Neural cell (in vitro differentiated cells): ENCODE measurements around the gene PODNL1. TPM values are rescaled to one million over a fixed set of nuclear protein-coding genes. Genes with fewer than 3 reads are reported as not detected.

Experiments
- H2AFZ ChIP-seq: fragments of 200-600, 300-800 bp; sonication (generic), shearing (Covaris generic); 2 replicates; pipeline ENCODE4 v1.6.0; 2014; ENCODE audit warnings: low read depth, mild to moderate bottlenecking, antibody characterized with exemption, low read length, moderate library complexity
- H3F3A ChIP-seq: fragments of 200-600 bp; shearing (Covaris generic); 2 replicates; pipeline ENCODE4 v1.6.1; 2016; ENCODE audit warnings: mild to moderate bottlenecking, moderate library complexity, mixed read lengths, antibody characterized with exemption, low read length; ENCODE audit not compliant: insufficient read depth, poor library complexity, severe bottlenecking
- H3K27ac ChIP-seq: fragments of 200-600, 300-800 bp; sonication (generic), shearing (Covaris generic); 2 replicates; pipeline ENCODE4 v1.5.1; 2014; ENCODE audit warnings: mild to moderate bottlenecking, low read length, moderate library complexity
- H3K27me3 ChIP-seq: fragments of 300-800, 200-600 bp; sonication (generic), shearing (Covaris generic); 2 replicates; pipeline ENCODE4 v1.6.0; 2014; ENCODE audit warnings: mild to moderate bottlenecking, low read depth, low read length, moderate library complexity; ENCODE audit not compliant: insufficient read depth
- H3K36me3 ChIP-seq: fragments of 300-800, 200-600 bp; sonication (generic), shearing (Covaris generic); 2 replicates; pipeline ENCODE4 v1.5.1; 2014; ENCODE audit warnings: mild to moderate bottlenecking, antibody characterized with exemption, low read length, moderate library complexity; ENCODE audit not compliant: insufficient read depth
- H3K4me2 ChIP-seq: fragments of 300-800, 200-600 bp; sonication (generic), shearing (Covaris generic); 2 replicates; pipeline ENCODE4 v1.6.0; 2014; ENCODE audit warnings: mild to moderate bottlenecking, low read length
- H3K4me3 ChIP-seq: fragments of 300-800, 200-600 bp; sonication (generic), shearing (Covaris generic); 2 replicates; pipeline ENCODE4 v1.5.1; 2014; ENCODE audit warnings: mild to moderate bottlenecking, low read length, moderate library complexity
- H3K79me2 ChIP-seq: fragments of 200-600 bp; shearing (Covaris generic); replicated peaks from 2 replicates; pipeline ENCODE4 v1.6.0; 2014; ENCODE audit warnings: mild to moderate bottlenecking, low read length, moderate library complexity; ENCODE audit not compliant: insufficient read depth
- H3K9ac ChIP-seq: fragments of 300-800, 200-600 bp; sonication (generic), shearing (Covaris generic); 2 replicates; pipeline ENCODE4 v1.6.1; 2016; ENCODE audit warnings: mild to moderate bottlenecking, low read length, mixed read lengths
- H3K9me2 ChIP-seq: fragments of 200-600 bp; shearing (Covaris generic); 2 replicates; pipeline ENCODE4 v1.6.1; 2016; ENCODE audit warnings: mild to moderate bottlenecking, low read length, mixed read lengths; ENCODE audit not compliant: insufficient read depth
- H3K9me3 ChIP-seq: fragments of 200-600, 300-800 bp; sonication (generic), shearing (Covaris generic); 2 replicates; pipeline ENCODE4 v1.6.1; 2016; ENCODE audit warnings: mild to moderate bottlenecking, mixed run types, low read length, moderate library complexity, mixed read lengths
- H4K20me1 ChIP-seq: fragments of 200-600 bp; shearing (Covaris generic); 2 replicates; pipeline ENCODE4 v1.6.1; 2016; ENCODE audit warnings: mild to moderate bottlenecking, mixed run types; ENCODE audit not compliant: insufficient read depth
- CTCF ChIP-seq: fragments of 450-650 bp; IDR thresholded peaks from 2 replicates; pipeline ENCODE4 v1.5.1; 2014; ENCODE audit warnings: antibody characterized with exemption, mild to moderate bottlenecking, moderate library complexity; ENCODE audit not compliant: poor library complexity, severe bottlenecking
- EP300 ChIP-seq: fragments of 450-650 bp; conservative IDR thresholded peaks from 2 replicates; pipeline ENCODE4 v1.6.1; 2014; ENCODE audit warnings: antibody characterized with exemption, mild to moderate bottlenecking, moderate library complexity; ENCODE audit not compliant: poor library complexity, severe bottlenecking
- EZH2 ChIP-seq: fragments of 200-600, 300-800 bp; shearing (Covaris generic), sonication (generic); IDR thresholded peaks from 2 replicates; pipeline ENCODE4 v1.6.1; 2014; ENCODE audit warnings: antibody characterized with exemption, low read length, borderline replicate concordance, mild to moderate bottlenecking; ENCODE audit not compliant: insufficient read depth, poor library complexity, severe bottlenecking
- MXI1 ChIP-seq: fragments of 450-650 bp; conservative IDR thresholded peaks from 2 replicates; pipeline ENCODE4 v1.6.1; 2014; ENCODE audit warnings: antibody characterized with exemption, mild to moderate bottlenecking; ENCODE audit not compliant: poor library complexity, severe bottlenecking
- POLR2AphosphoS5 ChIP-seq: IDR thresholded peaks from 2 replicates; pipeline ENCODE4 v1.6.1; 2012
- RAD21 ChIP-seq: fragments of 450-650 bp; conservative IDR thresholded peaks from 2 replicates; pipeline ENCODE4 v1.6.1; 2014; ENCODE audit warnings: antibody characterized with exemption, mild to moderate bottlenecking, moderate library complexity
- SMC3 ChIP-seq: fragments of 450-650 bp; conservative IDR thresholded peaks from 2 replicates; pipeline ENCODE4 v1.6.1; 2014; ENCODE audit warnings: antibody characterized with exemption, mild to moderate bottlenecking, moderate library complexity; ENCODE audit not compliant: poor library complexity
- TAF1 ChIP-seq: IDR thresholded peaks from 2 replicates; pipeline ENCODE4 v1.6.1; 2012; ENCODE audit warnings: low read depth
- polyA plus RNA-seq: library from polyadenylated mRNA; depleted of rRNA; stranded (reverse); fragments of >200 nt; gene quantifications from 2 replicates; pipeline ENCODE4 v1.2.3, GENCODE V29; 2014
- TF ChIP-seq, protein P1 (sequence below): IDR thresholded peaks from 2 replicates; pipeline ENCODE4 v1.6.1; 2012; ENCODE audit warnings: borderline replicate concordance

PODNL1 gene
- polyA plus RNA-seq, 1 donor from 2014 or later: not detected

DNA sequence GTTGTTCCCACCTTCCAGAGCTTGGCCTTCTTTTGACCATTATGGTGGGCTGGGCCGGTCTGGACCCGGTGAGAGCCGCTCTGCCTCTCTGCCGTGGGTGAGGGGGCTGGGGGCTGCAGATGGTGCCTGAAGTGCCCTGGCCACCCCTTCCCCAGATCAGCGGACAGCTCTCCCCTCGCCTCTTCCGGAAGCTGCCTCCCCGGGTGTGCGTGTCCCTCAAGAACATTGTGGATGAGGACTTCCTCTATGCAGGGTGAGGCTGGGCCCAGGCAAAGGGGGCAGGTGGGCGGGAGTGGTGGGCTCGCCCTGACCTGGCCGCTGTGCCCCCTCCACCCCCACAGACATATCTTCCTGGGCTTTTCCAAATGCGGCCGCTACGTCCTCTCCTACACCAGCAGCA lies 16.0 kb upstream of the PODNL1 start:
- Histone ChIP-seq H3K79me2 (peaks cover 14% of the 10 kb centered on the region), H4K20me1 (no peaks in the 10 kb centered on the region), H3K9me3 (no peaks in the 10 kb centered on the region), H3K27me3 (no peaks in the 10 kb centered on the region), H3K36me3 (no peaks in the 10 kb centered on the region), H3K4me3 (peak overlapping the region; percentile 91), H3K27ac (no peak overlapping the region), H3K9ac (peak overlapping the region; percentile 91), H3K9me2 (no peaks in the 10 kb centered on the region), H3F3A (no peaks in the 10 kb centered on the region), H2AFZ (no peak overlapping the region), H3K4me2 (no peak overlapping the region)
- TF ChIP-seq MXI1: no peak
- TF ChIP-seq EZH2: no peak
- TF ChIP-seq EP300: no peak
- no peak for TF ChIP-seq POLR2AphosphoS5
- no peak for TF ChIP-seq RAD21

DNA sequence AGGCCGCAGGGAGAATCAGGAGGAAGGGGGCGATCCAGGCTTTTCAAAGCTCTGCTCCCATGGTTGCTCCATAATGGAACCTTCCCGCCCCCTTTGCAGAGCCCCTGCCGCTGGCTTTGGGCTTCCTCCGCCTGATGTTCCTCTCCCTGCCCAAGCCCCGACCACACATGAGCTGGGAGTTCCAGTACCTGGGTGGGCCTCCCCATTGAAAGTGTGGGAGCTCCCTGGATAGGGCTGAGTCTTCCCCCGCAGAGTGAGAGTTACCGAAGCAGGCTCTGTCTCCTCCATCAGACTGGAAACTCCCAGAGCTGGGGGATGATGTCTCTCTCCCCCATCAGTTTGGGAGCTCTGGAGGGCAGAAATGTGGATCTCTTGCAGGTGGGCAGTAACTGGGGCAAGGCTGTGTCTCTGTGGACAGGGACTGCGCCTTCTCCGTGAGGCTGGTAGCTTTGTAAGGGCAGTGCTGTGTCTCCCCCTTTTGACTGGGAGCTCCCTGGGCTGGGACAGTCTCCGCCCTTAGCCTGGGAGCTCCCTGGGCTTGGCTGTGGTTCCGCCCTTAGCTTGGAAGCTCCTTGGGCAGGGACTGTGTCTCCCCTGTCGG lies 14.8 kb upstream of the PODNL1 start:
- peaks cover 14% of the 10 kb centered on the region for H3K79me2 ChIP-seq
- peak overlapping the region; percentile 96 for H3K27ac ChIP-seq
- no peaks in the 10 kb centered on the region for H3K36me3 ChIP-seq
- peak overlapping the region; percentile 91 for H3K9ac ChIP-seq
- H2AFZ ChIP-seq: no peak overlapping the region
- peak overlapping the region; percentile 87 for H3K4me2 ChIP-seq
- no peak for TF ChIP-seq TAF1
- TF ChIP-seq CTCF: no peak
- TF ChIP-seq SMC3: peak; percentile 13
- TF ChIP-seq, protein P1, sequence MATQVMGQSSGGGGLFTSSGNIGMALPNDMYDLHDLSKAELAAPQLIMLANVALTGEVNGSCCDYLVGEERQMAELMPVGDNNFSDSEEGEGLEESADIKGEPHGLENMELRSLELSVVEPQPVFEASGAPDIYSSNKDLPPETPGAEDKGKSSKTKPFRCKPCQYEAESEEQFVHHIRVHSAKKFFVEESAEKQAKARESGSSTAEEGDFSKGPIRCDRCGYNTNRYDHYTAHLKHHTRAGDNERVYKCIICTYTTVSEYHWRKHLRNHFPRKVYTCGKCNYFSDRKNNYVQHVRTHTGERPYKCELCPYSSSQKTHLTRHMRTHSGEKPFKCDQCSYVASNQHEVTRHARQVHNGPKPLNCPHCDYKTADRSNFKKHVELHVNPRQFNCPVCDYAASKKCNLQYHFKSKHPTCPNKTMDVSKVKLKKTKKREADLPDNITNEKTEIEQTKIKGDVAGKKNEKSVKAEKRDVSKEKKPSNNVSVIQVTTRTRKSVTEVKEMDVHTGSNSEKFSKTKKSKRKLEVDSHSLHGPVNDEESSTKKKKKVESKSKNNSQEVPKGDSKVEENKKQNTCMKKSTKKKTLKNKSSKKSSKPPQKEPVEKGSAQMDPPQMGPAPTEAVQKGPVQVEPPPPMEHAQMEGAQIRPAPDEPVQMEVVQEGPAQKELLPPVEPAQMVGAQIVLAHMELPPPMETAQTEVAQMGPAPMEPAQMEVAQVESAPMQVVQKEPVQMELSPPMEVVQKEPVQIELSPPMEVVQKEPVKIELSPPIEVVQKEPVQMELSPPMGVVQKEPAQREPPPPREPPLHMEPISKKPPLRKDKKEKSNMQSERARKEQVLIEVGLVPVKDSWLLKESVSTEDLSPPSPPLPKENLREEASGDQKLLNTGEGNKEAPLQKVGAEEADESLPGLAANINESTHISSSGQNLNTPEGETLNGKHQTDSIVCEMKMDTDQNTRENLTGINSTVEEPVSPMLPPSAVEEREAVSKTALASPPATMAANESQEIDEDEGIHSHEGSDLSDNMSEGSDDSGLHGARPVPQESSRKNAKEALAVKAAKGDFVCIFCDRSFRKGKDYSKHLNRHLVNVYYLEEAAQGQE: no peak
- no peak for TF ChIP-seq EP300
- peak; percentile 20 for TF ChIP-seq RAD21
- peak; percentile 27 for TF ChIP-seq POLR2AphosphoS5
- TF ChIP-seq MXI1: no peak
- TF ChIP-seq EZH2: no peak
- peak overlapping the region; percentile 91 for H3K4me3 ChIP-seq
- H3K9me3 ChIP-seq: no peaks in the 10 kb centered on the region
- H4K20me1 ChIP-seq: no peaks in the 10 kb centered on the region
- no peaks in the 10 kb centered on the region for H3K9me2 ChIP-seq
- no peaks in the 10 kb centered on the region for H3K27me3 ChIP-seq
- H3F3A ChIP-seq: no peaks in the 10 kb centered on the region
